Hindlimb muscle (tissue), 1 donor: ENCODE results near the gene CFAP46. TPM values are rescaled to one million over a fixed set of nuclear protein-coding genes. Genes with fewer than 3 reads are reported as not detected.
"Not testable (repeated sequence)": the region's sequence is repeated elsewhere in the genome, so short reads cannot be mapped to it uniquely, and the experiment has no call there.

Experiments used
- DNase-seq: peaks from one replicate; pipeline ENCODE4 v3.0.0-alpha.2; 2013
- polyA plus RNA-seq: library from polyadenylated mRNA; unstranded; fragments of 120-200 nt; gene quantifications from one replicate; pipeline ENCODE4 v1.2.1, GENCODE V29; 2013; ENCODE audit not compliant: insufficient read length

Gene CFAP46
- polyA plus RNA-seq, 1 donor, result 0.12 TPM

GRCh38 chr10:132898391-132899053, 43.8 kb downstream of the CFAP46 start:
- no peak for DNase-seq

GRCh38 chr10:132897516-132898381, 44.6 kb downstream of the CFAP46 start:
- no peak for DNase-seq

DNA sequence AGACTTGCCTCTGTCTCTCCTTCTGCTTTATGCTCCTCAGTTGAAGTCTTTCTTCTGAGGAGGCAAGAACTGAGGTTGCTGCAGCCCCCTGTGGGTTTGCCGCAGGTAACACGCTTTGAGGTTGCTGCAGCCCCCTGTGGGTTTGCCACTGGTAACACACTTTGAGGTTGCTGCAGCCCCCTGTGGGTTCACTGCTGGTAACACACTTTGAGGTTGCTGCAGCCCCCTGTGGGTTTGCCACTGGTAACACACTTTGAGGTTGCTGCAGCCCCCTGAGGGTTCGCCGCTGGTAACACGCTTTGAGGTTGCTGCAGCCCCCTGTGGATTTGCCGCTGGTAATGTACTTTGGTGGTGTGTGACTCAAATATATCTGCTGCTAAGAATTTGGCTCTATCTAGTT, 48.6 kb downstream of the CFAP46 start:
- DNase-seq, result not testable (repeated sequence)

- no peak for DNase-seq
These were observed 49.3 kb downstream of the CFAP46 start for GRCh38 chr10:132893090-132893489.

- DNase-seq, result no peak
These were observed 50.4 kb downstream of the CFAP46 start for GRCh38 chr10:132892004-132892403.

GRCh38 chr10:132891368-132891767, 51.0 kb downstream of the CFAP46 start:
- DNase-seq, result no peak

DNA sequence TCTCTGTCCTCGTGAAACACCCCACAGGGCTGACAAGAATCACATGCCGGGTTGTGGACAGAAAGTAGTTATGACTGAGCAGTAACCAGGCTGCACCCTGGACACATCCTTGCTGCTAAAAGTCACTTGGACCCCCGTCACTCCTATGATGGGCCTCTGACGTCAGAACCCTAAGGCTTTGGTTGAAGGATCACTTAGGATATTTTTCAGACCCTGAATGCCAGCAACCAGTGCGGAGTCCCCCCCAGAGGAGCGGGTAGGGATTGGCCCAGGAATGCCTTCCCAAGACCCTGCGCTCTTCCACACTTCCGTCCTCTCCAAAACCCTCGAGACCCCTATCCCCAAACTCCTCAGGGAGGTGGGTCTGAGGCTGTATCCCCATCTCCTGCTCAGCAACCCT, 52.1 kb downstream of the CFAP46 start:
- DNase-seq, result no peak

DNA sequence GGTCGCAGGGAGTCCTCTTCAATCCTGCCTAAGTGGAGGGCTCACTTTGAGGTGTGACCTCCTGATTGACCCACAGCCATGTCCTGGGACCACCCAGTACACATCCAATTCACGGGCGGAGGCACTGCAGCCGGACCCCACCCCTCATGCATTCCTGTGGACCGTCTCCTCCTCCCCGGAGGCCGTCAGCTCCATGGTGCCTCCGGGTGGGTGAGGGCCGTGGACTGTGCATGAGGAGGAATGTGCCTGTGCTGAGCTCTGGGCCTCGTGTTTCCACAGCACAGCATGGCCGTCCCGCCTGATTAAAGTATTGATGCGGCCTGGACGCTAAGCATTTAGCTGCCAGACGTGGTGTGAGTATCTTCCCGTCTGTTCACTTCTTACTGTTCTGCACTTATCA, 52.8 kb downstream of the CFAP46 start:
- no peak for DNase-seq

DNA sequence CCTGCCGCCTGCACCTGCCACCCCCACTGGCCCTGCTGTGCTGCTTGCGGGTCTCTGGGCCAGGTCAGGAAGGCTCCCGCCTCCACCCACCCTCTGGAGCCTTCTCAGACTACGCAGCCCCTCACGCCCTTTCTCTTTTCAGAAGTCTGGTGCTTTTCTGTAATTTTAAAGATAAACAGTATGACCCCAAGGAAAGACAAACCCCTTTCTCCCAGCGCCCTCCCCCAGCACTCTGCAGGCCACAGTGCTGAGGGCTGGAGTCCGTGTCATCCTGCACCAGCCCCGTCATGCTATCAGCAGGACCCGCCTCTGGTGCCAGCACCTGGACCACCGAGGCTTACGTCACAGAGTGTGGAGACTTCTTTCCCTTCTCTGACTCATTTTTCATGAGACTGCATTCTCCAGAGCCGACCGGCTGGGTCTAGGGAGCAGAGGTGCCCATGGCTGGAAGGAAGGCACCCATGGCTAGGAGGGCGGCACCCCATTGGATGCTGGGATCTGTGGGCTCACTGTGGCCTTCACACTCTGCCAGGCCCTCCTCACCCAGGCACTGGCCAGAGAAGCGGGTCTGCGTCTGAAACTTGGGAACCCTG, 53.4 kb downstream of the CFAP46 start:
- no peak for DNase-seq

DNA sequence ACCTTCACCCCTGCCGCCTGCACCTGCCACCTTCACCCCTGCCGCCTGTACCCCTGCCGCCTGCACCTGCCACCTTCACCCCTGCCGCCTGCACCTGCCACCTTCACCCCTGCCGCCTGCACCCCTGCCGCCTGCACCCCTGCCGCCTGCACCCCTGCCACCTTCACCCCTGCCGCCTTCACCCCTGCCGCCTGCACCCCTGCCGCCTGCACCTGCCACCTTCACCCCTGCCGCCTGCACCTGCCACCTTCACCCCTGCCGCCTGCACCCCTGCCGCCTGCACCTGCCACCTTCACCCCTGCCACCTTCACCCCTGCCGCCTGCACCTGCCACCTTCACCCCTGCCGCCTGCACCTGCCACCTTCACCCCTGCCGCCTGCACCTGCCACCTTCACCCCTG, 53.9 kb downstream of the CFAP46 start:
- not testable (repeated sequence) for DNase-seq

GRCh38 chr10:132886211-132887099, 55.9 kb downstream of the CFAP46 start:
- no peak for DNase-seq

DNA sequence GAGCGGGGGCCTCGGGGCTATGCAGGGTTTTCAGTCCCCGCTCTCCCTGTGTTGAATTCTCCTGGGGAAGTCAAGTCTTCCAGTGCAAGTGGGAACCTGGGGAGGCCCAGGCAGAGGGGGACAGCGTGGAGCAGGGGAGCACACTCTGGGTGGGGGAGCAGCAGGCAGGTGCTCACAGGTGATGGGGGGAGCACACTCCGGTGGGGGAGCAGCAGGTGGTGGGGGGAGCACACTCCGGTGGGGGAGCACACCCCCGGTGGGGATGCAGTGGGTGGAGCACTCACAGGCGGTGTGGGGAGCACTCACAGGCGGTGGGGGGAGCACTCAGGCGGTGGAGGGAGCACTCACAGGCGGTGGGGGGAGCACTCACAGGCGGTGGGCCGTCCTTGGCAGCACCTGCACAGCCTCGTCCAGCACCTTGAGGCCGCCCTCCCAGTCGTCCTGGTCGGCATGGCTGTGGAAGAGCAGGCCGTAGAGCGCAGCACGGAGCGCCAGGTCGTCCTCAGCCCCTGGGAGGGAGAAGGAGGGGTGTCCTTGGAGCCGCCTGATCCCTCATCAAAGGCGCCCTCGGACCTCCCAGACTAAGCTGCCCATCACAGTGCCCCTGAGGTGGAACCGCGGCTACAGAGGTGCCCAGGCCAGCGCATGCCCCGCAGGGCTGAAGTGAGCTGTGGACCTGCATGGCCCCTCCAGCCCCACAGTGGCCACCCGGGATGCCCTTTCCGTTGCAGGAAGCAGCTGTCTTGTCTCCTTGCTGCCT, 56.7 kb downstream of the CFAP46 start:
- DNase-seq, result no peak

DNA sequence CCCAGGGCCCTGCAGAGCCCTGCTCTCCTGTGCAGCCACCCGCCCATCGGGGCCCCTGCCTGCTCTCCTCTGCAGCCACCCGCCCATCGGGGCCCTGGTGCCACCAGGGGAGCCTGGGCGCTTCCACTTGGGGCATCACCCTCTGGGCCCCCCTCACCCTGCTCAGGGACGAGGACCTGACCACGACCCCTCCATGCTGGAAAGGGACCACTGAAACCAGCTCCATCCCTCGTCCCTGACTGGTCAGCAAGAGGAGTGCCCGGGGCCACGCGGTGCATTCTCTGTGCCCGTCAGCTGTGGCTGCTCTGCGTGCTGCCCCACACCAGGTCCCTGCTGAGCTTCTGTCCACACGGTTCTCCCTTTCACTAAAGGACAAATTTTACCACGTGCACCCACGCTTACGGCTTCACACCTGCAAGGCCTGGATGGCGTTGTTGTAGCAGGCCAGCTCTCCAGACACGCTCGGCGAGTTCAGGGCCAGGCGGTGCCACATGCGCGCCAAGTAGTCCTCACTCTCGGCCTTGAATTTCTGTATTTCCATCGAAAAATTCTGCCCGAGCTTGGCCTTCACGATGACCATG, 57.6 kb downstream of the CFAP46 start:
- no peak for DNase-seq

DNA sequence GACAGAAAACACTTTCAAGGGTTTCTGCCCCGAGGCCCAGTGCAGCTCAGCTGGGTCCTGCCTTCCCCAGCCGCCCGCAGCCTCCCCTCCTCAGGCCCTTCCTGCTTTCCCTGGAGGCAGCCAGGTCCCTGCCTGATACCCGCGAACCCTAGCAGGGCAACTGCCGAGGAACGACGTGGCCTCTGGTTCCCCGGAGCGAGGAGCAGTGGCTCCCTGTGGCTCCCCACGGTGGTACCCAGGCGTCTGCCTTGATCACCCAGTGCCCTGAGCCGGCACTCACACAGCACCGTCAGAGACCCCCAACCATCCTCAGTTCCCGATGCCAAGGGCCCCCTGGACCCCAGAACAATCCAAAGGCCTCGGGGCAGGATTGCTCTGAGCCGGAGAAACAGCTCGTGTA, 58.3 kb downstream of the CFAP46 start:
- DNase-seq, result no peak

GRCh38 chr10:132883391-132883881, 58.9 kb downstream of the CFAP46 start:
- no peak for DNase-seq

- DNase-seq, result no peak
These were observed 60.1 kb downstream of the CFAP46 start for GRCh38 chr10:132882069-132882951.

- DNase-seq, result no peak
These were observed 61.0 kb downstream of the CFAP46 start for GRCh38 chr10:132881186-132881920.

DNA sequence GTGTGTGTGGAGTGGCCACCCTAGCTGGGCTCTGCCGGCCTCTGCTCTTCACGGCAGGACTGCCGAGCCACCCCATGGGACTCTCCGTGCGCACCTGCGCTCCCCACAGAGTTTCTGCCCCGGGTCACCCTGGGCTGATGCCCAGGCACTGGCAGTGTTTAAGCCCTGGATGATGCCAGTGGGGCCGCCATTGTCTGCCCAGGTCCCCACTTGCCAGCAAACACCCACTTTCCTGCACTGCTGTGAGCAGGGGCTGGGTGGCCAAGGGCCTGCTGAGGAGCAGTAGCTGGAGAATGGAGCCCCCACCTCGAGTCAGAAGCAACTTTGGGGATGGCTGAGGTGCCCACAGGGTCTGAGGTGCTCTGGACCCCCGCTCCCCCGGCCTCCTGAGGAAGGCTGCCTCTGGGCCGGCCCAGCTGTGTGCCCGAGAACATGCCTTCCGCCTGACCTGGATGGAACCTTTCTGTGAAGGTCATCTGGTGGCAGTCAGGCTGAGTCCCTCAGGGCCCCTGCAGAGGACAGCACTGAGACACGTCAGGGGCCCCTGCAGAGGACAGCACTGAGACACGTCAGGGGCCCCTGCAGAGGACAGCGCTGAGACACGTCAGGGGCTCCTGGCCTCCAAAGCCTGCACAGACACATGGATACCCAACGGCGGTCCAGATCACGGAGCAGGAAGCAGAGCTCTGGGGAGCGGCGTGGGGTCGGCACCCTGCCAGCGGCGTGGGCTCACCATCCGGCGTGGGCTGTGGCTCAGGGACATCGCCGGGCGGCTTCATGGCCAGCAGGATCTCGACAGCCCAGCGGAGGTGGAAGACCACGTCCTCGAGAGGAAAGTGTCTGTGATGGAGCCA, 62.0 kb downstream of the CFAP46 start:
- DNase-seq, result no peak
